HepG2 (cell line): ENCODE data around the gene PPP1R8. TPM values are rescaled to one million over a fixed set of nuclear protein-coding genes. Genes with fewer than 3 reads are reported as not detected.

Experiments used
- CBFB ChIP-seq: sonication (generic); formaldehyde crosslinking; IDR thresholded peaks from 2 replicates; pipeline ENCODE4 v1.4.0; 2020; ENCODE audit warnings: missing genetic modification reagents
- CBX5 ChIP-seq: sonication (generic); formaldehyde crosslinking; IDR thresholded peaks from 2 replicates; pipeline ENCODE4 v1.4.0; 2020; ENCODE audit warnings: missing genetic modification reagents, borderline replicate concordance
- CEBPG ChIP-seq: IDR thresholded peaks from 2 replicates; pipeline ENCODE4 v1.6.1; 2016
- E2F5 ChIP-seq: sonication (generic); formaldehyde crosslinking; conservative IDR thresholded peaks from 2 replicates; pipeline ENCODE4 v1.4.0; 2020; ENCODE audit warnings: missing genetic modification reagents
- ETS1 ChIP-seq: sonication (generic); formaldehyde crosslinking; IDR thresholded peaks from 2 replicates; pipeline ENCODE4 v1.4.0; 2020; ENCODE audit warnings: missing genetic modification reagents
- GPBP1L1 ChIP-seq: sonication (generic); formaldehyde crosslinking; IDR thresholded peaks from 2 replicates; pipeline ENCODE4 v1.5.0; 2020; ENCODE audit warnings: mild to moderate bottlenecking, missing genetic modification reagents
- KDM2A ChIP-seq: sonication (generic); formaldehyde crosslinking; IDR thresholded peaks from 2 replicates; pipeline ENCODE4 v1.4.0; 2020; ENCODE audit warnings: low read depth, missing genetic modification reagents, borderline replicate concordance
- KLF15 ChIP-seq: sonication (generic); formaldehyde crosslinking; IDR thresholded peaks from 2 replicates; pipeline ENCODE4 v1.8.1; 2023; ENCODE audit warnings: borderline replicate concordance, mild to moderate bottlenecking, inconsistent platforms, missing genetic modification reagents, mixed read lengths
- NCOA5 ChIP-seq: sonication (generic); formaldehyde crosslinking; IDR thresholded peaks from 2 replicates; pipeline ENCODE4 v1.4.0; 2020; ENCODE audit warnings: missing genetic modification reagents
- PBX3 ChIP-seq: sonication (generic); formaldehyde crosslinking; IDR thresholded peaks from 2 replicates; pipeline ENCODE4 v1.8.1; 2023; ENCODE audit warnings: missing genetic modification reagents, inconsistent platforms, borderline replicate concordance
- SMARCC2 ChIP-seq: fragments of 450-650 bp; IDR thresholded peaks from 2 replicates; pipeline ENCODE4 v1.6.1; 2017; ENCODE audit warnings: antibody characterized with exemption, mild to moderate bottlenecking
- SOX13 ChIP-seq, 3 experiments: fragments of 450-650 bp in 1 of 3; sonication (generic) in 1 of 3; formaldehyde crosslinking in 1 of 3; IDR thresholded peaks in 2 of 3; conservative IDR thresholded peaks in 1 of 3; 2 replicates each; pipeline versions ENCODE4 v1.5.0 to v1.6.1; 2016 to 2020; ENCODE audit warnings: antibody characterized with exemption in 1 of 3, mild to moderate bottlenecking in 1 of 3, missing compliant biosample characterization in 1 of 3, missing genetic modification reagents in 1 of 3, moderate library complexity in 1 of 3
- TGIF2 ChIP-seq: IDR thresholded peaks from 2 replicates; pipeline ENCODE4 v1.6.1; 2016; ENCODE audit warnings: control low read depth, missing compliant biosample characterization
- THAP9 ChIP-seq: sonication (generic); formaldehyde crosslinking; IDR thresholded peaks from 2 replicates; pipeline ENCODE4; 2020; ENCODE audit warnings: missing genetic modification reagents, mild to moderate bottlenecking, borderline replicate concordance
- ZNF124 ChIP-seq: sonication (generic); formaldehyde crosslinking; IDR thresholded peaks from 2 replicates; pipeline ENCODE4 v1.4.0; 2020; ENCODE audit warnings: missing genetic modification reagents
- ZNF556 ChIP-seq: sonication (generic); formaldehyde crosslinking; IDR thresholded peaks from 2 replicates; pipeline ENCODE4 v1.4.0; 2020; ENCODE audit warnings: mild to moderate bottlenecking, missing genetic modification reagents, borderline replicate concordance
- polyA plus RNA-seq, 8 experiments: library from polyadenylated mRNA; depleted of rRNA in 3 of 8; stranded (reverse) in 7 of 8; unstranded in 1 of 8; fragments of >200 nt; fragmentation: Illumina TruSeq in 4 of 8; extraction: Trizol in 4 of 8; gene quantifications; 2 replicates each; pipeline versions ENCODE4 v1.2.1 to v1.2.3, GENCODE V29; 2011 to 2016; ENCODE audit warnings: low read depth in 4 of 8, missing spikeins in 1 of 8, mixed read lengths in 1 of 8; ENCODE audit not compliant: insufficient read depth in 1 of 8
- total RNA-seq, 5 experiments: library from RNA; depleted of rRNA; stranded (reverse); fragments of >200 nt; fragmentation: Illumina TruSeq; extraction: Trizol; gene quantifications; 2 replicates each; pipeline ENCODE4 v1.2.3, GENCODE V29; 2016; ENCODE audit warnings: low read depth in 1 of 5
- TF ChIP-seq, protein P1 (sequence below): sonication (generic); formaldehyde crosslinking; IDR thresholded peaks from 2 replicates; pipeline ENCODE4 v1.4.0; 2020; ENCODE audit warnings: missing genetic modification reagents

Gene PPP1R8
- total and polyA plus RNA-seq, 2 of the 13 experiments (the other 11 are each of a cell fraction or from before 2014, with no cell fraction given), result 38.3 to 62.2 TPM

- TF ChIP-seq, protein P1, sequence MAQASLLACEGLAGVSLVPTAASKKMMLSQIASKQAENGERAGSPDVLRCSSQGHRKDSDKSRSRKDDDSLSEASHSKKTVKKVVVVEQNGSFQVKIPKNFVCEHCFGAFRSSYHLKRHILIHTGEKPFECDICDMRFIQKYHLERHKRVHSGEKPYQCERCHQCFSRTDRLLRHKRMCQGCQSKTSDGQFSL (CRISPR knock-in tag), result no peak; the same call in 1 of the 2 replicates
- peak; percentile 72; the same call in 1 of the 2 replicates for TF ChIP-seq CBFB (CRISPR knock-in tag)
- TF ChIP-seq PBX3 (CRISPR knock-in tag), result 0 out of 2 replicates have a peak, but pooled peaks have one; percentile 67
- no peak for TF ChIP-seq SOX13 (IDR thresholded peaks at IDR 0.05)
- peak; percentile 24 to 67; a peak in 2 of 4 replicates for TF ChIP-seq SOX13 (CRISPR knock-in tag; conservative IDR thresholded peaks at IDR 0.05 in 1 of 2, IDR thresholded peaks at IDR 0.05 in 1 of 2)
- peak; percentile 96 for TF ChIP-seq THAP9 (CRISPR knock-in tag)
- TF ChIP-seq SMARCC2, result no peak
- peak; percentile 64 for TF ChIP-seq ZNF556 (CRISPR knock-in tag)
- TF ChIP-seq E2F5 (CRISPR knock-in tag), result peak; percentile 62
- no peak for TF ChIP-seq CEBPG (CRISPR knock-in tag)
- TF ChIP-seq CBX5 (CRISPR knock-in tag), result peak; percentile 80
- no peak for TF ChIP-seq ETS1
- peak; percentile 86 for TF ChIP-seq KDM2A (CRISPR knock-in tag)
- TF ChIP-seq GPBP1L1 (CRISPR knock-in tag), result no peak
- TF ChIP-seq NCOA5 (CRISPR knock-in tag), result no peak
- peak; percentile 70; the same call in 1 of the 2 replicates for TF ChIP-seq TGIF2
- TF ChIP-seq KLF15 (CRISPR knock-in tag), result no peak
- peak; percentile 50; the same call in 1 of the 2 replicates for TF ChIP-seq ZNF124
Measured at GRCh38 chr1:27830621-27831440, at the start of gene PPP1R8 (continued).
